HEK293T (cell line): ENCODE measurements around the gene KLK13.

Source experiments
- BHLHE40 ChIP-seq: fragments of 450-650 bp; IDR thresholded peaks from 2 replicates; pipeline ENCODE4 v1.6.1; 2016; ENCODE audit warnings: mild to moderate bottlenecking, moderate library complexity, borderline replicate concordance
- CTBP1 ChIP-seq: fragments of 450-650 bp; IDR thresholded peaks from 2 replicates; pipeline ENCODE4 v1.6.1; 2016; ENCODE audit warnings: borderline replicate concordance
- ELF4 ChIP-seq: fragments of 450-650 bp; IDR thresholded peaks from 2 replicates; pipeline ENCODE4 v1.6.1; 2017; ENCODE audit warnings: antibody characterized with exemption
- FOXA1 ChIP-seq: fragments of 450-650 bp; IDR thresholded peaks from 2 replicates; pipeline ENCODE4 v1.6.1; 2016; ENCODE audit warnings: mild to moderate bottlenecking
- FOXM1 ChIP-seq: fragments of 450-650 bp; IDR thresholded peaks from 2 replicates; pipeline ENCODE4 v1.6.1; 2017; ENCODE audit warnings: mild to moderate bottlenecking, borderline replicate concordance
- LEF1 ChIP-seq: fragments of 450-650 bp; IDR thresholded peaks from 2 replicates; pipeline ENCODE4 v1.6.1; 2017; ENCODE audit warnings: mild to moderate bottlenecking, borderline replicate concordance
- NFRKB ChIP-seq: fragments of 450-650 bp; IDR thresholded peaks from 2 replicates; pipeline ENCODE4 v1.6.1; 2016; ENCODE audit warnings: mild to moderate bottlenecking, moderate library complexity
- PKNOX1 ChIP-seq: fragments of 450-650 bp; IDR thresholded peaks from 2 replicates; pipeline ENCODE4 v1.6.1; 2016
- SP1 ChIP-seq: fragments of 450-650 bp; IDR thresholded peaks from 2 replicates; pipeline ENCODE4 v1.6.1; 2017
- SUZ12 ChIP-seq: fragments of 450-650 bp; IDR thresholded peaks from 2 replicates; pipeline ENCODE4 v1.6.1; 2016; ENCODE audit warnings: mild to moderate bottlenecking
- TARDBP ChIP-seq: fragments of 450-650 bp; IDR thresholded peaks from 2 replicates; pipeline ENCODE4 v1.6.1; 2016

- no peak for TF ChIP-seq SUZ12
- no peak for TF ChIP-seq TARDBP
- no peak for TF ChIP-seq ELF4
- TF ChIP-seq PKNOX1, result no peak
- no peak for TF ChIP-seq LEF1
- TF ChIP-seq BHLHE40, result no peak
- no peak for TF ChIP-seq FOXM1
- TF ChIP-seq NFRKB, result no peak
- no peak for TF ChIP-seq FOXA1
- TF ChIP-seq CTBP1, result no peak
- no peak for TF ChIP-seq SP1
Observed at GRCh38 chr19:51065221-51065960, 499 bp upstream of the KLK13 start.
